OCI-LY1 (cell line): ENCODE data around the gene LTO1.

Experiments
- EZH2 ChIP-seq: fragments of 200-600 bp; sonication (generic), shearing (Covaris generic); IDR thresholded peaks from 2 replicates; pipeline ENCODE4 v1.8.0; 2017; ENCODE audit warnings: borderline replicate concordance, mixed run types, mild to moderate bottlenecking, antibody characterized with exemption, low read length, moderate library complexity, mixed read lengths
- TF ChIP-seq, protein P1 (sequence below): fragments of 200-600 bp; sonication (generic), shearing (Covaris generic); IDR thresholded peaks from 2 replicates; pipeline ENCODE4 v1.5.1; 2017; ENCODE audit warnings: mild to moderate bottlenecking, antibody characterized with exemption, low read length, moderate library complexity, mixed read lengths

DNA sequence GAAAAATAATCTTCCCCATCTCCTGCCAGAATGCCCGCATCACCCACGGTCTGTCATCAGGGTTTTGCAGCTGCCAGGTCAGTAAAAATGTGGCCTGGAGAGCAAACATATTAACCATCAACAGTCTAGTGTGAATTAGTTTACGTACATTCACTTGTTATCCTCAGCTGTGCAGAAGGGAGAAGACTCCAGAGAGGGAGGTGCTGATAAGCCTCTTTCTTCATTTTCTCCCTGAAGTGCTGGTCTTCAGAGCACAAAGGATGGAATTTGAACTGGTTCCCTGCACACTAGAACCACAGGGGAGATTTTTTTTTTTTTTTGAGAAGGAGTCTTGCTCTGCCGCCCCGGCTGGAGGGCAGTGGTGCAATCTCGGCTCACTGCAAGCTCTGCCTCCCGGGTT lies 20.4 kb upstream of the LTO1 start:
- no peak for TF ChIP-seq EZH2
- TF ChIP-seq, protein P1, sequence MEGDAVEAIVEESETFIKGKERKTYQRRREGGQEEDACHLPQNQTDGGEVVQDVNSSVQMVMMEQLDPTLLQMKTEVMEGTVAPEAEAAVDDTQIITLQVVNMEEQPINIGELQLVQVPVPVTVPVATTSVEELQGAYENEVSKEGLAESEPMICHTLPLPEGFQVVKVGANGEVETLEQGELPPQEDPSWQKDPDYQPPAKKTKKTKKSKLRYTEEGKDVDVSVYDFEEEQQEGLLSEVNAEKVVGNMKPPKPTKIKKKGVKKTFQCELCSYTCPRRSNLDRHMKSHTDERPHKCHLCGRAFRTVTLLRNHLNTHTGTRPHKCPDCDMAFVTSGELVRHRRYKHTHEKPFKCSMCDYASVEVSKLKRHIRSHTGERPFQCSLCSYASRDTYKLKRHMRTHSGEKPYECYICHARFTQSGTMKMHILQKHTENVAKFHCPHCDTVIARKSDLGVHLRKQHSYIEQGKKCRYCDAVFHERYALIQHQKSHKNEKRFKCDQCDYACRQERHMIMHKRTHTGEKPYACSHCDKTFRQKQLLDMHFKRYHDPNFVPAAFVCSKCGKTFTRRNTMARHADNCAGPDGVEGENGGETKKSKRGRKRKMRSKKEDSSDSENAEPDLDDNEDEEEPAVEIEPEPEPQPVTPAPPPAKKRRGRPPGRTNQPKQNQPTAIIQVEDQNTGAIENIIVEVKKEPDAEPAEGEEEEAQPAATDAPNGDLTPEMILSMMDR: no peak
